Fibroblast of peridontal ligament (primary cell): ENCODE data around the gene CCR7.

Source experiments
- DNase-seq: peaks from one replicate; pipeline ENCODE4 v3.0.0-alpha.2; 2010; ENCODE audit errors: extremely low read depth

Gene CCR7

DNA sequence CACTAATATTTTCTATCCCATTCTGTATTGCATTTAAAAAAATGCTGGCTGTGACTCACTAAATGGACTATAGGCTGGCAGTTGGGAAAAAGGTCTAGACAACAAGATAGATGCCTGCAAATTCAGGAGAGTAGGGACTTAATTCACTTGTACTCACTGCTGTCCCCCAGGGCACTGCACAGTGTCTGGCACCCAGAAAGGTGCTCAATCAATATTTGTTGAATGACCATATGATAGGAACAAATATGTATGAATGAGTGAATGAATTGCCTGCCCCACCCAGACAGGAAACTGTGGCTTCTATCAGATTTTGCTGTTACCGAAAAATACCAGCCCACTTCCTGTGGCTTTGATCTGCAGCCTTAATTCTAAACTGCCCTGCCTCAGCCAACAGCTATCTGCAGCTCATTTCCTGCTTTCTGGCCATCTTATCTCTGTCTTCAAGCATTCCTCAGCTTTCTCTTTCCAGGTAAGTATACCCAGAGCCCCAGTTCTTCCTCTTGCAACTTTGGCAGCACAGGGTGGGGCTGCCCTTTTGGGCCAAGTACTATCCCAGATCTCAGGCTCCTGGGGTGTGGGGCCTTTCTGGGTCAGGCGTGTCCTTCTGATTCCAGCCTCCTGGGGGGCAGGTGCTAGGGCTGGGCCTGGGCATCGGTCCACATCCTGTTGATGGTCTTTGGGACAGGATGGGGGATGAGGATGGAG is 48.5 kb downstream of the CCR7 start:
- no peak for DNase-seq

DNA sequence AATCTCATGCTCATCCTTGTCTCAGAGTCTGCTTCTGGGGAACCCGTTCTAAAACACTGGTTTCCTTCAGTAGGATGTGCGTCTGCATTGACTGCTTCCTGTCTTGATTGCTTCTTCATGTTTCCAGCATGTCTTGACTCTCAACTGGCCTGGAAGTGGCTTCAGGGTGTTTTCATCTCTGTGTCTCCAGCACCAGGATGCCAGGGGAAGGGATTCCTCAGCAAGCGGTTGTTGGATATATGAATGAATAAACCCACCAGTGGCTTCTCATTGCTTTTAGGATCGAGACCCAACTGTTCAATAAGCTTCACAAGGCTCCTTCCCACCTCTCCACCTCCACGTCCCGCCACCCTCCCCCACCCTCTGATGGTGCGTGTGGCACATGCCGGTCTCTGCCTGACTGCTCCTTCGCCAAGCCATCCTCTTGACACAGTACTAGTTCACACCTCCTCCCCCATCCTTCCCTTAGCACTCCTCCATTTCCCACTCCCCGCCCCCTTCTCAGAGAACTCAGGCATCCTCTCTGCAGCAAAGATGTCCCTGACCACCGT is 49.7 kb downstream of the CCR7 start:
- DNase-seq, result no peak

- DNase-seq, result no peak
Observed at GRCh38 chr17:40515011-40515410, 50.3 kb downstream of the CCR7 start.

- DNase-seq, result no peak
Observed at GRCh38 chr17:40514013-40514875, 51.0 kb downstream of the CCR7 start.

DNA sequence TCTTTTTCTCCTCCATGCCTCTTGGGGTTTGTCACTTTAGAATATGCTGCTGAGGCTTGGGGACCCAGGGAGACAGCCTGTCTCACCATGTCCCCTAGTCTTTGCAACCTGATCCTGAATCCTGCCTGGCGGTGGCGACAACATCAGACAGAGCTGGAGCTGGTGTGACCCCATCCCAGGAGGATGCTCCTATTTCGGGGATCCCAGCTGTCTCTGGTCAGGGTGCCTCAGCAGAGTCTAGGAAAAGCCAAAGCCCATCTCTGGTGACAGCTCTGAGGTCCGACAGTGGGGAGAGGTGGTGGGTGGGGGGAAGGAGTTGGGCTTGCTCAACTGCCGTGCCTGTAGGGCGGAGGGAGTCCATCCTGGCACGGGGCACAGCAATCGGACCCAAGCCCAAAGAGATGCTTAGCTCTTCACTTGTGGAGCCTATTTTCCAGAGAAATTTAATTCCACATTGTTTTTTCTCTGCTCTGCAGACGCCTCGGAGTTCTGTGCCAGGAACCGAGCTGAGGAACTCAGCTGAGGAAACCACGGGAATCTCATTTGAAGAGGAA is 53.5 kb downstream of the CCR7 start:
- no peak for DNase-seq

GRCh38 chr17:40511136-40511535 is 54.1 kb downstream of the CCR7 start:
- no peak for DNase-seq

- no peak for DNase-seq
Observed at GRCh38 chr17:40510328-40510648, 55.0 kb downstream of the CCR7 start.

DNA sequence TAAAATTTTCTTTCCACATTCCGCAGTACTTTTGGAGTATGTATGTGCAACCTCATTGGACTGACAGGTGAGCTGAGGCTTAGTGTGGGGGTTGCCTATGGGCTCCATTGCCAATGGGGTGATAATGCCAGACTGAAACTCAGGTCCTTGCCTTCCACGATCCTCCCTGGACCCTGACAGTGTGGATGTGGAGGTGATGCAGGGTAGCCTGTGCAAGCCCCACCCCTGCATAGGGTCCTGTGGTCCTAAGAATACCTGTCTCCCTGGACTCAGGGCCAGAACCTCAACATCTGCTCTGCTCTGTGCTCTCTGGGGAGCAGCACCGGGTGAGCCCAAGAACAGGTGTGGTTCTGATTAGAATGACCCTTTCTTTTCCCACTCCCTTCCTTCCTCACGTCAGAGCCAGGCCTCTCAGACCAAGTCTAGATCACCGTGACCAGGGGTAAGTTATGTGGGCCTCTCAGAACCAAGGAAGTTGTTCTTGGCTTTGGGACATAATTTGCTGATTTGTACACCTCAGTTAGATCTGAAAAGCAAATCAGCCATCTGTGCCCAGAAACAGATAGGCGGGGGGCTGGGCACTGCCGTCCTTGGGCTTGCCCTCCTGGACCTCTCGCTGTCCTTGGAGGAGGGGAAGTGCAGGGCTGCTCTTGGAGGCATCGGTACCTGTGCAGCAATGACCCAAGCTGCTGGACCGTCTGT is 55.5 kb downstream of the CCR7 start:
- DNase-seq, result no peak

DNA sequence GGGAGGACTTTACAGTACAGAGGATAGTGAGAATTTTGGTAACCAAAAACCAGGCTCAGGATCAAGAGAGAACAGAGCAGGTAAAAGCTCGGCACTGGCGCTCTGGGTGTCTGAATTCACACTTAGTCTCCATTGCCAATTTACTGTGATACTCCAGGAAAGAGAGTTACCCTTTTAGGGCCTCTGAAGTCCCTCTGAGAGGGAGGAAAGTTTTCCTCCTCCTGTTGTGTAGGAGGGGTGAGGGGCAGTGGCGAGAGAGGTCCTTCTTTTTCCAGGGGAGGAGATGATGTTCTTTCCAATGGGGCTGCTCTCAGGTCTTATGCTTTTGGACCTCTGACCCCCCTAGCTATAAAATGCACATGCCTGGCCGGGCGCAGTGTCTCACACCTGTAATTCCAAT is 58.5 kb downstream of the CCR7 start:
- no peak for DNase-seq
